Measurements from ENCODE around the gene CBX3. TPM values are rescaled to one million over a fixed set of nuclear protein-coding genes. Genes with fewer than 3 reads are reported as not detected.

The CBX3 gene
- total RNA-seq, 2 donors from 2014 or later = 102 to 135 TPM

DNA sequence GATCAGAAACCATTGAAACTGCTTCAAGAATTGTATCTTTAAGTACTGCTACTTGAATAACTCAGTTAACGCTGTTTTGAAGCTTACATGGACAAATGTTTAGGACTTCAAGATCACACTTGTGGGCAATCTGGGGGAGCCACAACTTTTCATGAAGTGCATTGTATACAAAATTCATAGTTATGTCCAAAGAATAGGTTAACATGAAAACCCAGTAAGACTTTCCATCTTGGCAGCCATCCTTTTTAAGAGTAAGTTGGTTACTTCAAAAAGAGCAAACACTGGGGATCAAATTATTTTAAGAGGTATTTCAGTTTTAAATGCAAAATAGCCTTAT lies 15.7 kb upstream of the CBX3 start:
- no peak overlapping the region for H3K27ac ChIP-seq
- no peak for TF ChIP-seq CTCF (IDR thresholded peaks at IDR 0.05)

GRCh38 chr7:26186364-26187311 lies 14.9 kb upstream of the CBX3 start:
- no peaks in the 10 kb centered on the region for H3K4me1 ChIP-seq
- H3K9me3 ChIP-seq = no peaks in the 10 kb centered on the region
- H3K27ac ChIP-seq = no peak overlapping the region
- intact Hi-C loops (cut with DNase I) = no loop called here
- no peaks in the 10 kb centered on the region for H3K27me3 ChIP-seq
- no peak overlapping the region for H3K4me3 ChIP-seq
- no peak for TF ChIP-seq CTCF (IDR thresholded peaks at IDR 0.05)
- DNase-seq = no peak
- no peak overlapping the region for H3K9ac ChIP-seq (ENCODE audit: low read depth in 2 of 2, low read length in 2 of 2)
- H3K36me3 ChIP-seq = peaks cover 12% of the 10 kb centered on the region

More for the DNA sequence above, 15.7 kb upstream of the CBX3 start:
- no peaks in the 10 kb centered on the region for H3K4me1 ChIP-seq
- intact Hi-C loops (cut with DNase I) = no loop called here
- H3K9me3 ChIP-seq = no peaks in the 10 kb centered on the region
- H3K9ac ChIP-seq (ENCODE audit: low read depth in 2 of 2, low read length in 2 of 2) = no peak overlapping the region
- DNase-seq = no peak
- H3K27me3 ChIP-seq = no peaks in the 10 kb centered on the region
- H3K36me3 ChIP-seq = peaks cover 8% of the 10 kb centered on the region
- no peak overlapping the region for H3K4me3 ChIP-seq

- H3K36me3 ChIP-seq = peaks cover 18% of the 10 kb centered on the region
- H3K27ac ChIP-seq = no peak overlapping the region
- H3K9me3 ChIP-seq = no peaks in the 10 kb centered on the region
- H3K4me1 ChIP-seq = no peaks in the 10 kb centered on the region
- DNase-seq = no peak
- intact Hi-C loops (cut with DNase I) = no loop called here
- H3K27me3 ChIP-seq = no peaks in the 10 kb centered on the region
- H3K4me3 ChIP-seq = no peak overlapping the region
- no peak for TF ChIP-seq CTCF (IDR thresholded peaks at IDR 0.05)
- H3K9ac ChIP-seq (ENCODE audit: low read depth in 2 of 2, low read length in 2 of 2) = no peak overlapping the region
These were observed 14.0 kb upstream of the CBX3 start for GRCh38 chr7:26187380-26188205.

GRCh38 chr7:26188206-26188956 lies 13.2 kb upstream of the CBX3 start:
- no peak for DNase-seq
- no peak overlapping the region for H3K27ac ChIP-seq
- H3K27me3 ChIP-seq = no peaks in the 10 kb centered on the region
- H3K9ac ChIP-seq (ENCODE audit: low read depth in 2 of 2, low read length in 2 of 2) = no peak overlapping the region
- no peaks in the 10 kb centered on the region for H3K9me3 ChIP-seq
- intact Hi-C loops (cut with DNase I) = no loop called here
- no peak overlapping the region for H3K4me3 ChIP-seq
- H3K36me3 ChIP-seq = peaks cover 26% of the 10 kb centered on the region
- H3K4me1 ChIP-seq = peaks cover 4% of the 10 kb centered on the region
- TF ChIP-seq CTCF (IDR thresholded peaks at IDR 0.05) = no peak

DNA sequence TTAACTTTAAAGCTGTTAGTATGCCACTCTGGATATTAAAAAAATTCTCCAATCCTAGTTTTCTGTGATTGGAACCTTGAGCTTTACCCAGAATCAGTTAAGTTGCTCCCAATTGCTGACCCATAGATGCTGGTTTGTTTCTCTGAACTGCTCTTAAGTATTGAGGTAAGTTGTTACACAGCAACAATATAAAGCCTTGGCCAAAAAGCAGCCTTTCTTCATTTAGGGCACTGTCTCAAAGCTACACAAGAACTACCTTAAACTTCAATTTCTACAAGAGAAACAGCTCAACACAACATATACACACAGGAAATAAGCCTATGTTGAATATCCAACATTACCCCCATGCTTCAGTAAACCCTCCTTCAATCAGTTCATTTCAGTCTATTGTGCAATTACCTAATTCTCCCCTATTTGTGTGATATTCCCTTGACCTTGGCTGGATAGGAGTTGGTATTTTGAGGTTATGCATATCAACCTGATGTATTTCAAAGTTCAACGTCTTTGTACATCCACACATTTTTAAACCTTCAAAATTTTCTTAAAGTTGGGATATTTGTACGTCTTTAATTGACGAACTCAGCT lies 12.5 kb upstream of the CBX3 start:
- Histone ChIP-seq H3K9ac (ENCODE audit: low read depth in 2 of 2, low read length in 2 of 2) (no peak overlapping the region), H3K4me1 (peaks cover 7% of the 10 kb centered on the region), H3K36me3 (peaks cover 31% of the 10 kb centered on the region), H3K27ac (no peak overlapping the region), H3K9me3 (no peaks in the 10 kb centered on the region), H3K27me3 (no peaks in the 10 kb centered on the region), H3K4me3 (no peak overlapping the region)
- intact Hi-C loops (cut with DNase I) = no loop called here
- TF ChIP-seq CTCF (IDR thresholded peaks at IDR 0.05) = no peak
- no peak for DNase-seq

All from colonic mucosa (tissue), 4 donors.